Measurements from ENCODE around the gene NEU2.

The NEU2 gene

GRCh38 chr2:233079953-233080835, 47.7 kb downstream of the NEU2 start:
- no peak for DNase-seq

GRCh38 chr2:233080836-233081229, 48.4 kb downstream of the NEU2 start:
- no peak for DNase-seq

- no peak for DNase-seq
These were observed 48.8 kb downstream of the NEU2 start for GRCh38 chr2:233081232-233081730.

- no peak for DNase-seq
These were observed 49.3 kb downstream of the NEU2 start for GRCh38 chr2:233081731-233082221.

- DNase-seq, result no peak
These were observed 49.9 kb downstream of the NEU2 start for GRCh38 chr2:233082222-233082930.

GRCh38 chr2:233082931-233083755, 50.7 kb downstream of the NEU2 start:
- DNase-seq, result no peak

GRCh38 chr2:233083782-233084181, 51.3 kb downstream of the NEU2 start:
- no peak for DNase-seq

- no peak for DNase-seq
These were observed 52.0 kb downstream of the NEU2 start for GRCh38 chr2:233084488-233084887.

Measured in GOT3 (cell line).